Endothelial cell of umbilical vein (primary cell): ENCODE results near the gene SYNPO2. TPM values are rescaled to one million over a fixed set of nuclear protein-coding genes. Genes with fewer than 3 reads are reported as not detected.

Source experiments
- BruUV-seq: library from RNA; stranded (reverse); fragments of 400-500 nt; replicated peaks from 2 replicates; lab custom pipeline; 2021; lab: Mats Ljungman, UMichigan
- CTCF ChIA-PET: fragments of 300-600, 350-600 bp; sonication (Branson Sonifier 250); formaldehyde crosslinking; loops from one replicate; lab custom pipeline; 2021; ENCODE audit warnings: antibody characterized with exemption, inconsistent platforms; lab: Charles Lee
- POLR2A ChIA-PET: fragments of 300-600, 350-600 bp; sonication (Branson Sonifier 250); formaldehyde crosslinking; loops from one replicate; lab custom pipeline; 2021; ENCODE audit warnings: antibody characterized with exemption, inconsistent platforms; lab: Charles Lee
- DNase-seq: peaks from one replicate; pipeline ENCODE4 v3.0.0-alpha.2; 2011; ENCODE audit warnings: low read depth, low spot score
- FAIRE-seq: peaks from 2 replicates; lab custom pipeline; 2011; peaks lifted over from hg19 to GRCh38; lab: Jason Lieb, UNC
- H2AFZ ChIP-seq: 2 replicates; pipeline ENCODE4 v1.6.0; 2012; ENCODE audit warnings: low read depth, low read length, control low read depth, inconsistent platforms
- H3K27ac ChIP-seq: 2 replicates; pipeline ENCODE4 v1.5.1; 2011; ENCODE audit warnings: low read depth, mild to moderate bottlenecking, control low read depth, low read length, moderate library complexity; ENCODE audit not compliant: insufficient read depth
- H3K27me3 ChIP-seq, 2 experiments: 2 replicates each; pipeline versions ENCODE4 v1.6.0 to v1.6.1; 2011; ENCODE audit warnings: low read length in 2 of 2, mixed read lengths in 1 of 2; ENCODE audit not compliant: control insufficient read depth in 2 of 2, insufficient read depth in 2 of 2
- H3K36me3 ChIP-seq, 2 experiments: 2 replicates in 1 of 2; 3 replicates in 1 of 2; pipeline ENCODE4 v1.5.1; 2011; ENCODE audit warnings: low read length in 2 of 2, mild to moderate bottlenecking in 1 of 2, moderate library complexity in 1 of 2; ENCODE audit not compliant: control insufficient read depth in 2 of 2, insufficient read depth in 2 of 2; ENCODE audit errors: extremely low read depth in 1 of 2
- H3K4me1 ChIP-seq: 3 replicates; pipeline ENCODE4 v1.5.1; 2011; ENCODE audit warnings: mild to moderate bottlenecking, low read length; ENCODE audit not compliant: control insufficient read depth, insufficient read depth; ENCODE audit errors: extremely low read depth
- H3K4me2 ChIP-seq: 2 replicates; pipeline ENCODE4 v1.6.1; 2011; ENCODE audit warnings: low read length, control low read depth, mixed read lengths; ENCODE audit not compliant: insufficient read depth
- H3K4me3 ChIP-seq, 3 experiments: fragments of 200-600 bp in 1 of 3; sonication (generic), shearing (Covaris generic) in 1 of 3; replicated peaks in 1 of 3; 2 replicates each; pipeline ENCODE4 v1.5.1; 2011 to 2016; ENCODE audit warnings: control low read depth in 3 of 3, low read length in 3 of 3, mild to moderate bottlenecking in 2 of 3, inconsistent platforms in 1 of 3, low read depth in 1 of 3, moderate library complexity in 1 of 3; ENCODE audit not compliant: insufficient read depth in 1 of 3
- H3K79me2 ChIP-seq: 2 replicates; pipeline ENCODE4 v1.6.0; 2012; ENCODE audit warnings: low read length, inconsistent platforms; ENCODE audit not compliant: control insufficient read depth, insufficient read depth
- H3K9ac ChIP-seq: replicated peaks from 2 replicates; pipeline ENCODE3; 2011; ENCODE audit warnings: low read length, control low read depth; ENCODE audit not compliant: insufficient read depth; ENCODE audit errors: extremely low read depth
- H3K9me1 ChIP-seq: replicated peaks from 3 replicates; pipeline ENCODE4 v1.6.0; 2011; ENCODE audit warnings: mild to moderate bottlenecking, low read length; ENCODE audit not compliant: control insufficient read depth, insufficient read depth; ENCODE audit errors: extremely low read depth
- H3K9me3 ChIP-seq: replicated peaks from 2 replicates; pipeline ENCODE4 v1.5.1; 2012; ENCODE audit warnings: low read length, inconsistent platforms; ENCODE audit not compliant: control insufficient read depth, insufficient read depth
- H4K20me1 ChIP-seq: replicated peaks from 2 replicates; pipeline ENCODE3; 2011; ENCODE audit warnings: mild to moderate bottlenecking, low read length; ENCODE audit not compliant: control insufficient read depth, insufficient read depth; ENCODE audit errors: extremely low read depth
- EZH2 ChIP-seq: IDR thresholded peaks from 2 replicates; pipeline ENCODE4 v1.6.1; 2012; ENCODE audit warnings: borderline replicate concordance, low read depth, mild to moderate bottlenecking, moderate library complexity, low read length, inconsistent platforms; ENCODE audit not compliant: severe bottlenecking
- FOS ChIP-seq: IDR thresholded peaks from 2 replicates; pipeline ENCODE4 v1.6.1; 2011; ENCODE audit warnings: mild to moderate bottlenecking, low read length, moderate library complexity, borderline replicate concordance; ENCODE audit not compliant: insufficient read depth
- GATA2 ChIP-seq: IDR thresholded peaks from 2 replicates; pipeline ENCODE4 v1.7.0; 2011; ENCODE audit warnings: low read depth, mild to moderate bottlenecking, moderate library complexity, mixed read lengths, low read length; ENCODE audit not compliant: insufficient read length, insufficient read depth
- JUN ChIP-seq: IDR thresholded peaks from 2 replicates; pipeline ENCODE4 v1.6.1; 2011; ENCODE audit warnings: borderline replicate concordance, low read depth; ENCODE audit not compliant: insufficient read length, insufficient read depth
- MAX ChIP-seq: IDR thresholded peaks from 2 replicates; pipeline ENCODE4 v1.6.1; 2011; ENCODE audit not compliant: insufficient read depth, insufficient read length
- MYC ChIP-seq: IDR thresholded peaks from one replicate; pipeline ENCODE4 v1.6.1; 2011; ENCODE audit warnings: mild to moderate bottlenecking, low read depth, low read length
- POLR2A ChIP-seq: IDR thresholded peaks from 2 replicates; pipeline ENCODE4 v1.6.1; 2012; ENCODE audit warnings: low read depth, mild to moderate bottlenecking, control low read depth, low read length
- POLR2AphosphoS5 ChIP-seq: IDR thresholded peaks from 2 replicates; pipeline ENCODE4 v1.6.1; 2012; ENCODE audit warnings: low read depth, mild to moderate bottlenecking, control low read depth, low read length, moderate library complexity; ENCODE audit not compliant: insufficient read depth
- dilution Hi-C: fragments of 300-500 bp; cut with MboI; formaldehyde crosslinking; loops from one replicate; pipeline ENCODE4 v1.15.0; 2019; ENCODE audit warnings: low sequenced_read_pairs; ENCODE audit not compliant: extremely low pct_ligation_motif_present
- intact Hi-C: fragments of 100-400 bp; cut with micrococcal nuclease; formaldehyde crosslinking; loops from one replicate; pipeline ENCODE4 v1.10.0; 2022
- polyA plus RNA-seq, 4 experiments: library from polyadenylated mRNA; depleted of rRNA in 3 of 4; stranded (reverse) in 3 of 4; unstranded in 1 of 4; fragments of >200 nt; gene quantifications; 2 replicates each; pipeline versions ENCODE4 v1.2.1 to v1.2.3, GENCODE V29; 2011 to 2012; ENCODE audit warnings: missing spikeins in 1 of 4
- total RNA-seq: library from RNA; stranded (reverse); gene quantifications from 2 replicates; pipeline ENCODE4 v1.2.3, GENCODE V29; 2021
- TF ChIP-seq, protein P1 (sequence below), 2 donors: IDR thresholded peaks; 1 replicate in 1 of 2; 2 replicates in 1 of 2; pipeline ENCODE4 v1.5.1; 2011; ENCODE audit warnings: low read length in 2 of 2, mild to moderate bottlenecking in 2 of 2, moderate library complexity in 2 of 2, control low read depth in 1 of 2, inconsistent platforms in 1 of 2, low read depth in 1 of 2; ENCODE audit not compliant: insufficient read depth in 1 of 2; ENCODE audit errors: extremely low read depth in 1 of 2

Gene SYNPO2
- total and polyA plus RNA-seq, 2 donors (not counting 3 experiments of a cell fraction or from before 2014, with no cell fraction given) = 0.06 to 0.13 TPM

DNA sequence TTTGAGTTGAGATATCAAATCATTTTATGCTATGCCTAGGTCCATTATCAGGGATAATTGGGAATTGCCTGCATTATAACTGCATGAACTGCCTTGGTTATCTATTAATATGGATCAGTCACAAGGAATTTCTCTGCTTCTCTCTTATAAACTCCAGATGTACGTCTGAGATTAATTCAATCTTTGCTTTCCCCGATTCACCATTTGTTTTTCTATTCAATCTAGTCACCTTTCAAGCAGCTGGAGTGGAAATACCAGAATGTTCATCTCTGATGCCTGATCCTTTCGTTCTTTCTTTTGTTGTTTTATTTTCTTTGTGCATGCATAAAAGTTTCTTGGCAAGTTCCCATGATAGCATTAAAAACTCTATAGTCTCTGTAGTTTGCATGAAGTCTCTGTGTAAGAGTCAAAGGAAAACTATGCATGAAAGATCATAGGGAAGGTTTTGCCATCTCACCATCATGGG, 22.6 kb downstream of the SYNPO2 start:
- intact Hi-C loops (no loop called here), dilution Hi-C loops (no loop called here)
- Histone ChIP-seq H3K9ac (no peak overlapping the region), H3K4me1 (no peaks in the 10 kb centered on the region), H3K27me3 (no peaks in the 10 kb centered on the region), H3K4me2 (no peak overlapping the region), H3K4me3 (no peak overlapping the region), H3K9me3 (no peaks in the 10 kb centered on the region), H3K9me1 (peaks cover 2% of the 10 kb centered on the region), H3K36me3 (no peaks in the 10 kb centered on the region), H3K27ac (no peak overlapping the region), H3K79me2 (no peaks in the 10 kb centered on the region), H2AFZ (no peak overlapping the region), H4K20me1 (no peaks in the 10 kb centered on the region)
- no peak for DNase-seq
- no peak for FAIRE-seq
- TF ChIP-seq JUN (no peak), MYC (no peak), MAX (no peak), POLR2A (no peak), GATA2 (no peak), POLR2AphosphoS5 (no peak), EZH2 (no peak), FOS (no peak)
- TF ChIP-seq, protein P1, sequence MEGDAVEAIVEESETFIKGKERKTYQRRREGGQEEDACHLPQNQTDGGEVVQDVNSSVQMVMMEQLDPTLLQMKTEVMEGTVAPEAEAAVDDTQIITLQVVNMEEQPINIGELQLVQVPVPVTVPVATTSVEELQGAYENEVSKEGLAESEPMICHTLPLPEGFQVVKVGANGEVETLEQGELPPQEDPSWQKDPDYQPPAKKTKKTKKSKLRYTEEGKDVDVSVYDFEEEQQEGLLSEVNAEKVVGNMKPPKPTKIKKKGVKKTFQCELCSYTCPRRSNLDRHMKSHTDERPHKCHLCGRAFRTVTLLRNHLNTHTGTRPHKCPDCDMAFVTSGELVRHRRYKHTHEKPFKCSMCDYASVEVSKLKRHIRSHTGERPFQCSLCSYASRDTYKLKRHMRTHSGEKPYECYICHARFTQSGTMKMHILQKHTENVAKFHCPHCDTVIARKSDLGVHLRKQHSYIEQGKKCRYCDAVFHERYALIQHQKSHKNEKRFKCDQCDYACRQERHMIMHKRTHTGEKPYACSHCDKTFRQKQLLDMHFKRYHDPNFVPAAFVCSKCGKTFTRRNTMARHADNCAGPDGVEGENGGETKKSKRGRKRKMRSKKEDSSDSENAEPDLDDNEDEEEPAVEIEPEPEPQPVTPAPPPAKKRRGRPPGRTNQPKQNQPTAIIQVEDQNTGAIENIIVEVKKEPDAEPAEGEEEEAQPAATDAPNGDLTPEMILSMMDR (IDR thresholded peaks at IDR 0.05; ENCODE audit: extremely low read depth in 1 of 2, insufficient read depth in 1 of 2, low read depth in 1 of 2, low read length in 2 of 2) = no peak
- POLR2A ChIA-PET = no interaction called here
- CTCF ChIA-PET = interaction anchor here (1.5 kb wide), 1 partner anchor 20 kb away, joined by 4 read pairs; no protein-coding TSS in a partner anchor
- no TSS peak for BruUV-seq
